PC-9 (cell line): ENCODE data around the gene RNASEH2B. TPM values are rescaled to one million over a fixed set of nuclear protein-coding genes. Genes with fewer than 3 reads are reported as not detected.

Source experiments
- BruUV-seq: library from RNA; stranded (reverse); fragments of 400-500 nt; replicated peaks from 2 replicates; lab custom pipeline; 2021; lab: Mats Ljungman, UMichigan
- CTCF ChIA-PET: fragments of 300-600 bp; sonication (Branson Sonifier 250); formaldehyde crosslinking; loops from one replicate; lab custom pipeline; 2022; ENCODE audit warnings: antibody characterized with exemption; lab: Charles Lee
- POLR2A ChIA-PET: fragments of 300-600 bp; sonication (Branson Sonifier 250); formaldehyde crosslinking; loops from one replicate; lab custom pipeline; 2022; ENCODE audit warnings: antibody characterized with exemption; ENCODE audit not compliant: unreplicated experiment; lab: Charles Lee
- DNase-seq, 2 experiments: peaks; one replicate each; pipeline versions ENCODE4 v3.0.0 to v3.0.0-alpha.2; 2015 to 2022; ENCODE audit warnings: mixed read lengths in 1 of 2
- H2AFZ ChIP-seq: fragments of 200-600 bp; sonication (generic); 2 replicates; pipeline ENCODE4 v1.8.1; 2017; ENCODE audit warnings: antibody characterized with exemption
- H3F3A ChIP-seq: fragments of 200-600 bp; sonication (generic); 2 replicates; pipeline ENCODE4 v1.8.1; 2017; ENCODE audit warnings: antibody characterized with exemption, mild to moderate bottlenecking, low read depth; ENCODE audit not compliant: insufficient read depth
- H3K27ac ChIP-seq: fragments of 200-600 bp; sonication (generic); 2 replicates; pipeline ENCODE4 v1.6.1; 2016; ENCODE audit warnings: mixed run types
- H3K27me3 ChIP-seq: fragments of 200-600 bp; sonication (generic); 2 replicates; pipeline ENCODE4 v1.6.1; 2016; ENCODE audit warnings: low read depth, mixed run types; ENCODE audit not compliant: insufficient read depth
- H3K36me3 ChIP-seq: fragments of 200-600 bp; sonication (generic); 2 replicates; pipeline ENCODE4 v1.6.1; 2016; ENCODE audit warnings: low read depth, mixed run types
- H3K4me1 ChIP-seq: fragments of 200-600 bp; sonication (generic); replicated peaks from 2 replicates; pipeline ENCODE4 v1.6.1; 2016; ENCODE audit warnings: mixed run types; ENCODE audit not compliant: insufficient read depth
- H3K4me2 ChIP-seq: fragments of 200-600 bp; sonication (generic); 2 replicates; pipeline ENCODE4 v1.6.1; 2017; ENCODE audit warnings: mixed run types
- H3K4me3 ChIP-seq: fragments of 200-600 bp; sonication (generic); 2 replicates; pipeline ENCODE4 v1.6.1; 2016; ENCODE audit warnings: mixed run types
- H3K79me2 ChIP-seq: fragments of 200-600 bp; sonication (generic); 2 replicates; pipeline ENCODE4 v1.6.1; 2017; ENCODE audit warnings: low read depth, mixed run types
- H3K9me2 ChIP-seq: fragments of 200-600 bp; sonication (generic); 2 replicates; pipeline ENCODE4 v1.8.1; 2017; ENCODE audit warnings: mild to moderate bottlenecking; ENCODE audit not compliant: insufficient read depth
- H3K9me3 ChIP-seq: fragments of 200-600 bp; sonication (generic); 2 replicates; pipeline ENCODE4 v1.8.1; 2016; ENCODE audit warnings: low read depth; ENCODE audit not compliant: insufficient read depth
- H4K20me1 ChIP-seq: fragments of 200-600 bp; sonication (generic); 2 replicates; pipeline ENCODE4 v1.8.1; 2017; ENCODE audit not compliant: insufficient read depth
- CTCF ChIP-seq: fragments of 200-600 bp; sonication (generic); conservative IDR thresholded peaks from 2 replicates; pipeline ENCODE4 v1.6.1; 2017; ENCODE audit warnings: mixed run types, antibody characterized with exemption, mild to moderate bottlenecking, moderate library complexity
- EZH2 ChIP-seq: fragments of 200-600 bp; sonication (generic); IDR thresholded peaks from 2 replicates; pipeline ENCODE4 v1.8.0; 2017; ENCODE audit warnings: antibody characterized with exemption, low read depth
- intact Hi-C: fragments of 100-400 bp; cut with micrococcal nuclease; formaldehyde crosslinking; loops from one replicate; pipeline ENCODE4 v1.10.0; 2022; ENCODE audit not compliant: unreplicated experiment
- total RNA-seq: library from RNA; stranded (reverse); gene quantifications from 2 replicates; pipeline ENCODE4 v1.2.3, GENCODE V29; 2021

Gene RNASEH2B
- total RNA-seq, 1 experiment from 2014 or later, result 45.8 TPM

GRCh38 chr13:50969691-50970090 lies 60.1 kb downstream of the RNASEH2B start:
- Histone ChIP-seq H3K4me2 (no peak overlapping the region), H3K9me2 (no peaks in the 10 kb centered on the region), H3K27me3 (no peaks in the 10 kb centered on the region), H3K27ac (no peak overlapping the region), H3K79me2 (no peaks in the 10 kb centered on the region), H2AFZ (no peak overlapping the region), H3K4me1 (no peaks in the 10 kb centered on the region), H3F3A (no peaks in the 10 kb centered on the region), H3K36me3 (no peaks in the 10 kb centered on the region), H3K4me3 (no peak overlapping the region), H4K20me1 (no peaks in the 10 kb centered on the region), H3K9me3 (no peaks in the 10 kb centered on the region)
- no peak for TF ChIP-seq EZH2
- no peak for TF ChIP-seq CTCF
- ChIA-PET CTCF (no interaction called here), POLR2A (no interaction called here)
- no peak for DNase-seq
- intact Hi-C loops, result no loop called here
- BruUV-seq, result no TSS peak

GRCh38 chr13:50970956-50971355 lies 61.4 kb downstream of the RNASEH2B start:
- intact Hi-C loops, result no loop called here
- Histone ChIP-seq H3K4me1 (no peaks in the 10 kb centered on the region), H2AFZ (no peak overlapping the region), H3K27me3 (no peaks in the 10 kb centered on the region), H3K79me2 (no peaks in the 10 kb centered on the region), H3K4me3 (no peak overlapping the region), H3K9me2 (no peaks in the 10 kb centered on the region), H4K20me1 (no peaks in the 10 kb centered on the region), H3K36me3 (no peaks in the 10 kb centered on the region), H3K4me2 (no peak overlapping the region), H3K9me3 (no peaks in the 10 kb centered on the region), H3K27ac (no peak overlapping the region), H3F3A (no peaks in the 10 kb centered on the region)
- DNase-seq, result no peak
- ChIA-PET CTCF (no interaction called here), POLR2A (no interaction called here)
- BruUV-seq, result no TSS peak
- TF ChIP-seq CTCF (no peak), EZH2 (no peak)

- Histone ChIP-seq H2AFZ (no peak overlapping the region), H3K36me3 (no peaks in the 10 kb centered on the region), H3K4me1 (no peaks in the 10 kb centered on the region), H3K79me2 (no peaks in the 10 kb centered on the region), H3F3A (no peaks in the 10 kb centered on the region), H3K4me2 (no peak overlapping the region), H4K20me1 (no peaks in the 10 kb centered on the region), H3K9me2 (no peaks in the 10 kb centered on the region), H3K9me3 (no peaks in the 10 kb centered on the region), H3K27me3 (no peaks in the 10 kb centered on the region), H3K27ac (no peak overlapping the region), H3K4me3 (no peak overlapping the region)
- no TSS peak for BruUV-seq
- ChIA-PET CTCF (no interaction called here), POLR2A (no interaction called here)
- intact Hi-C loops, result no loop called here
- DNase-seq, result no peak
- no peak for TF ChIP-seq CTCF
- no peak for TF ChIP-seq EZH2
Measured at GRCh38 chr13:50974268-50974667, 64.7 kb downstream of the RNASEH2B start.
